Osteocyte (in vitro differentiated cells): ENCODE data around the gene VPS25. TPM values are rescaled to one million over a fixed set of nuclear protein-coding genes. Genes with fewer than 3 reads are reported as not detected.

Source experiments
- DNase-seq: peaks from one replicate; pipeline ENCODE4 v3.0.0; 2021; ENCODE audit warnings: mixed read lengths; ENCODE audit not compliant: unreplicated experiment; ENCODE audit errors: extremely low spot score
- H3K27ac Mint-ChIP-seq: one replicate; pipeline ENCODE4 v1.8.0; 2021; ENCODE audit warnings: mild to moderate bottlenecking, mixed read lengths; ENCODE audit not compliant: unreplicated experiment
- H3K27me3 Mint-ChIP-seq: one replicate; pipeline ENCODE4 v1.8.0; 2021; ENCODE audit warnings: mixed read lengths; ENCODE audit not compliant: unreplicated experiment
- H3K36me3 Mint-ChIP-seq: one replicate; pipeline ENCODE4 v1.8.0; 2021; ENCODE audit warnings: mixed read lengths; ENCODE audit not compliant: unreplicated experiment
- H3K4me1 Mint-ChIP-seq: one replicate; pipeline ENCODE4 v1.8.0; 2021; ENCODE audit warnings: mixed read lengths; ENCODE audit not compliant: unreplicated experiment
- H3K4me3 Mint-ChIP-seq: one replicate; pipeline ENCODE4 v1.8.0; 2021; ENCODE audit warnings: mild to moderate bottlenecking, moderate library complexity, mixed read lengths; ENCODE audit not compliant: unreplicated experiment
- H3K9me3 Mint-ChIP-seq: one replicate; pipeline ENCODE4 v1.8.0; 2021; ENCODE audit warnings: mixed read lengths; ENCODE audit not compliant: unreplicated experiment
- CTCF ChIP-seq: fragments of 200-600 bp; sonication (generic); IDR thresholded peaks from 2 replicates; pipeline ENCODE4 v1.5.0; 2021; ENCODE audit warnings: antibody characterized with exemption, mild to moderate bottlenecking, moderate library complexity
- total RNA-seq: library from RNA; stranded (reverse); gene quantifications from 2 replicates; pipeline ENCODE4 v1.2.1, GENCODE V29; 2021

Gene VPS25
- total RNA-seq, 1 donor from 2014 or later, result 63.9 TPM

DNA sequence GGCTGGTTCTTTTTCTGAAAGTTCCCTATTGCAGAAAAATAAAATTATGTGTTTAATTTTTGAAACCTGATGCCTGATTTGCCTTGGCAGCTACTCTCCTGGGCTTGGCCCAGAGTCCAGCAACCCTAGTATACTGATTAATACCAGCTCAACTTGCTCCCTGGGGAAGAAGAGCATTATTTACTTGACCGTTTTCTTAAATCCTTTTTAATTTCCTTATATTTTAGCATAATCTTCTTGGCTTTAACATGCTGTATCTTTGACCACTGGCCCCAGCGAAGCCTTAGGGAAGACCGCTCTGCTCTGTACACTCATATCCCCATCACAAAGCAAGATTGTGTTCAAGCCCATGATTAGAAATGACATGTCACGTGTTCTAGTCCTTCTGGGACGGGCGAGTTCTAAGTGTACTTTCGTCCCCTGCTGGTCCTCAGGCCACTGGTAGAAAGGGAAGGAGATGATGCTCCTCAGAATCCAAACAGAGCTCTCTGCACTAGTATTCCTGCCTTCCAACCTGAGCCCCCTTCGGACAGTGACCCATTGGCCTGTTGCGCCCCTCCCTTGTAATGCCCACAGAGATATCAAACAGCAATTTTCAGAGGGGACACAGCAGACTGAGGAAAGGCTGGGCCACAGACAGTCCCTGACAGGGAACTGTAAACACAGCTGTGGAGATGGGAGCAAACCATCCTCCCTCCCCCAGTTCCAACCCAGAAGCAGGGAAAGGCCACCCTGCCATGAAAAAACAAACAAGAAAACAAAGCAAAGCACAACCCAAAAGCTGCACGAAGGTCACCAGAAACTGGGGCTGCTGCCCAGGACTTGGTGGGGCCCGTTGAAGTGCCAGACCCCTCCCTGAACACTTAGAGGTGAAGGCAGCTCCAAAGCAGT lies 24.1 kb upstream of the VPS25 start:
- DNase-seq, result no peak
- no peak overlapping the region for H3K4me3 Mint-ChIP-seq
- H3K9me3 Mint-ChIP-seq, result no peaks in the 10 kb centered on the region
- no peaks in the 10 kb centered on the region for H3K36me3 Mint-ChIP-seq
- H3K27ac Mint-ChIP-seq, result no peak overlapping the region
- H3K4me1 Mint-ChIP-seq, result peaks cover 7% of the 10 kb centered on the region
- no peak for TF ChIP-seq CTCF
- peaks cover 37% of the 10 kb centered on the region for H3K27me3 Mint-ChIP-seq

- Mint-ChIP-seq H3K4me3 (no peak overlapping the region), H3K9me3 (no peaks in the 10 kb centered on the region), H3K27ac (no peak overlapping the region), H3K4me1 (no peaks in the 10 kb centered on the region), H3K27me3 (peaks cover 47% of the 10 kb centered on the region), H3K36me3 (no peaks in the 10 kb centered on the region)
- no peak for TF ChIP-seq CTCF
- DNase-seq, result no peak
Measured at GRCh38 chr17:42750739-42751344, 22.4 kb upstream of the VPS25 start.

GRCh38 chr17:42751628-42752027 lies 21.6 kb upstream of the VPS25 start:
- TF ChIP-seq CTCF, result no peak
- Mint-ChIP-seq H3K27ac (no peak overlapping the region), H3K27me3 (peaks cover 47% of the 10 kb centered on the region), H3K9me3 (no peaks in the 10 kb centered on the region), H3K4me3 (no peak overlapping the region), H3K36me3 (no peaks in the 10 kb centered on the region), H3K4me1 (no peaks in the 10 kb centered on the region)
- no peak for DNase-seq

DNA sequence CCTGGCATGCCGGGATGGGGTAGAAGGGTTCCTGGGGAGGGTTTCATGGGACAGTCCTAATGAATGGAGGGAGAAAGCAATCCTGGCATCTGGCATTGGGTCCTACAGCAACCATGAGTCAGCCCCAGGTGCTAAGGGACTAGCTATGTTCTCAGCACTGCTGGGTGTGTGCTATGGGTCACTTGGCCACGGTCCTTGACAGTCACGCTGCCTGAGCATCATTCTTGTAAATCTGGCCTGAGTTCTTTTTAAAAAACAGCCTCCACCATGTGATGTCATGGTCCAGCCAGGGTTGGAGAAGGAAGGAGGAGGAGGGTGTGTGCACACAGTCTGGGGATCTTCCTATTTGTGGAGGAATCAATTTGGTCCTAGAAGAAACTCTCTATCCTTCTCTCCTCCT lies 18.5 kb upstream of the VPS25 start:
- no peaks in the 10 kb centered on the region for H3K4me1 Mint-ChIP-seq
- H3K9me3 Mint-ChIP-seq, result no peaks in the 10 kb centered on the region
- H3K27ac Mint-ChIP-seq, result no peak overlapping the region
- H3K27me3 Mint-ChIP-seq, result peaks cover 55% of the 10 kb centered on the region
- TF ChIP-seq CTCF, result no peak
- no peaks in the 10 kb centered on the region for H3K36me3 Mint-ChIP-seq
- no peak for DNase-seq
- H3K4me3 Mint-ChIP-seq, result no peak overlapping the region

DNA sequence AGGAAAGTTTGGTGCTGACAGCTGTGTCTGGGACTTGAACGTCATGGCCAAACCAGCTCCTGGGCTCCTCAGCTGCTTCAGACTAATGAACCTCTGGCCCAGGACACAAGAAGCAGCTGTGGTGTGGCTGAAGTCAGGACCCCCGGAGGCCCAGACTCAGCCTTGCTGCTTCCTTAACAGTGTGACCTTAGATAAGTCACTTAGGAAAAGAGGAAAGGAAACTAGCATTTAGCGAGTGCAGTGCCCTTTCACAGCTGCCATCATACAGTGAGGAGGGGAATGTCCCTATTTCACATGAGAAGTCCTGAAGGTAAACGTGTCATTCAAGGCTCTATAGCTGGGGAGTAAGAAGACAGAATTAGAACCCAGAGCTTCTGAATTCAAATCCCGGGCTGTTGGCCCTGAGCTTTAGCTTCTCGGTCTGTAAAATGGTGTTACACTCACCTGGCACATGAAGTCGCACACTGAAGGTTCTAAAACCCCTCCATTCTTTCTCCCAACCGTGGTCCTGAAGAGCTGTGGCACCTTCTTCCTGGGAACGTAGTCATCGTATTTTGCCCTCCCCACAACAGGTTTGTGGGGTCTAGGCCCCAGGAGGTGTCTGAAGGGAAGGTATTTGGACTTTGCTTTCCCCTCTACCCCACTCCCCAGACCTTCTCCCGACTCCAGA lies 13.1 kb upstream of the VPS25 start:
- no peaks in the 10 kb centered on the region for H3K9me3 Mint-ChIP-seq
- H3K36me3 Mint-ChIP-seq, result no peaks in the 10 kb centered on the region
- H3K27ac Mint-ChIP-seq, result no peak overlapping the region
- H3K4me3 Mint-ChIP-seq, result peak overlapping the region; percentile 30
- no peak for DNase-seq
- peaks cover 7% of the 10 kb centered on the region for H3K4me1 Mint-ChIP-seq
- TF ChIP-seq CTCF, result no peak
- peaks cover 38% of the 10 kb centered on the region for H3K27me3 Mint-ChIP-seq
